Ovary (tissue), 9 donors: ENCODE data around the gene EIF4E3. TPM values are rescaled to one million over a fixed set of nuclear protein-coding genes. Genes with fewer than 3 reads are reported as not detected.

Experiments
- DNase-seq, 5 donors: peaks; one replicate each; pipeline ENCODE4 v3.0.0-alpha.2; 2019 to 2020
- H3K27ac ChIP-seq, 2 donors: fragments of 200-600 bp; one replicate each; pipeline versions ENCODE4 v1.5.1 to v1.8.0; 2019 to 2022
- H3K27me3 ChIP-seq: fragments of 200-600 bp; one replicate; pipeline ENCODE4 v1.8.0; 2022
- H3K36me3 ChIP-seq: fragments of 200-600 bp; sonication (generic); one replicate; pipeline ENCODE4 v1.5.1; 2019
- H3K4me1 ChIP-seq: one replicate; pipeline ENCODE4 v1.8.1; 2013; ENCODE audit warnings: mild to moderate bottlenecking, moderate library complexity; ENCODE audit not compliant: insufficient read depth
- H3K4me3 ChIP-seq: fragments of 200-600 bp; sonication (generic); one replicate; pipeline ENCODE4 v1.5.1; 2017
- H3K9me3 ChIP-seq, 2 donors: fragments of 200-600 bp in 1 of 2; sonication (generic) in 1 of 2; one replicate each; pipeline versions ENCODE4 v1.5.1 to v1.8.1; 2013 to 2019; ENCODE audit warnings: mild to moderate bottlenecking in 1 of 2, moderate library complexity in 1 of 2
- EP300 ChIP-seq: sonication (generic); formaldehyde crosslinking; IDR thresholded peaks from one replicate; pipeline ENCODE4 v1.6.1; 2017; ENCODE audit warnings: antibody characterized with exemption
- POLR2A ChIP-seq: fragments of 450-650 bp; IDR thresholded peaks from one replicate; pipeline ENCODE4 v1.6.1; 2017; ENCODE audit warnings: antibody characterized with exemption, mild to moderate bottlenecking, moderate library complexity
- WGBS, 3 donors: extraction: QIAGEN DNeasy Blood & Tissue Kit in 1 of 3; methylation state at CpG; one replicate each; pipeline versions ENCODE4 v1.1.5 to v1.1.7; 2013 to 2017; 5-methylcytosine and 5-hydroxymethylcytosine counted together
- intact Hi-C, 4 donors: fragments of 100-400 bp; cut with DNase I; formaldehyde crosslinking; loops; one replicate each; pipeline versions ENCODE4 v1.11.0 to v1.15.1; 2022 to 2023
- polyA plus RNA-seq, 2 donors: library from polyadenylated mRNA; stranded (reverse); fragments of 200-250 nt in 1 of 2; fragments of 350-450 nt in 1 of 2; fragmentation: Illumina TruSeq in 1 of 2; extraction: RNeasy Lipid Tissue Mini Kit (QIAGEN cat#74804) in 1 of 2; gene quantifications; one replicate each; pipeline ENCODE4 v1.2.3, GENCODE V29; 2013 to 2014
- total RNA-seq, 7 donors: library from RNA; depleted of rRNA in 2 of 7; stranded (reverse); fragments of >200 nt in 2 of 7; fragmentation: NEBNext Ultra II Directional in 3 of 7; extraction: Animal tissue kit (Norgen Biotek cat#: 25700) in 3 of 7; gene quantifications; one replicate each; pipeline versions ENCODE4 v1.1.0 to v1.2.4, GENCODE V29; 2016 to 2023
- TF ChIP-seq, protein P1 (sequence below), 3 donors: fragments of 450-650 bp in 2 of 3; fragments of 200-600 bp in 1 of 3; IDR thresholded peaks; one replicate each; pipeline versions ENCODE4 v1.5.1 to v1.8.0; 2016 to 2022; ENCODE audit warnings: antibody characterized with exemption in 3 of 3, mild to moderate bottlenecking in 1 of 3
- donor health status: DM: no; HTN: no; CAD: no; lungs with moderate emphysema.
- donor health status: DM: no; HTN: no; CAD: no.
- donor health status: Bipolar disorder and iron deficiency.
- donor health status: DM: yes; HTN: yes; CAD: no.
- donor health status: DM: no; HTN: no; CAD: no.
- donor health status: DM: yes; HTN: yes; CAD: no.

The EIF4E3 gene
- total and polyA plus RNA-seq, 9 donors, result 13.0 to 51.7 (median 38.2) TPM

- no peak for DNase-seq
- no peaks in the 10 kb centered on the region for H3K4me1 ChIP-seq
- TF ChIP-seq EP300, result no peak
- no peak for TF ChIP-seq POLR2A
- TF ChIP-seq, protein P1, sequence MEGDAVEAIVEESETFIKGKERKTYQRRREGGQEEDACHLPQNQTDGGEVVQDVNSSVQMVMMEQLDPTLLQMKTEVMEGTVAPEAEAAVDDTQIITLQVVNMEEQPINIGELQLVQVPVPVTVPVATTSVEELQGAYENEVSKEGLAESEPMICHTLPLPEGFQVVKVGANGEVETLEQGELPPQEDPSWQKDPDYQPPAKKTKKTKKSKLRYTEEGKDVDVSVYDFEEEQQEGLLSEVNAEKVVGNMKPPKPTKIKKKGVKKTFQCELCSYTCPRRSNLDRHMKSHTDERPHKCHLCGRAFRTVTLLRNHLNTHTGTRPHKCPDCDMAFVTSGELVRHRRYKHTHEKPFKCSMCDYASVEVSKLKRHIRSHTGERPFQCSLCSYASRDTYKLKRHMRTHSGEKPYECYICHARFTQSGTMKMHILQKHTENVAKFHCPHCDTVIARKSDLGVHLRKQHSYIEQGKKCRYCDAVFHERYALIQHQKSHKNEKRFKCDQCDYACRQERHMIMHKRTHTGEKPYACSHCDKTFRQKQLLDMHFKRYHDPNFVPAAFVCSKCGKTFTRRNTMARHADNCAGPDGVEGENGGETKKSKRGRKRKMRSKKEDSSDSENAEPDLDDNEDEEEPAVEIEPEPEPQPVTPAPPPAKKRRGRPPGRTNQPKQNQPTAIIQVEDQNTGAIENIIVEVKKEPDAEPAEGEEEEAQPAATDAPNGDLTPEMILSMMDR (IDR thresholded peaks at IDR 0.05), result no peak
- no peaks in the 10 kb centered on the region for H3K36me3 ChIP-seq
- no peak overlapping the region for H3K4me3 ChIP-seq
- no peaks in the 10 kb centered on the region for H3K27me3 ChIP-seq
- H3K27ac ChIP-seq, result no peak overlapping the region
- no peaks in the 10 kb centered on the region for H3K9me3 ChIP-seq
- 74 to 86% (median 80%) methylated on average over 6 of the region's 6 CpGs for WGBS, 3 donors
- intact Hi-C loops, result loop anchor here in 1 of 4 donors (10.0 kb wide), 1 partner anchor 1589 kb away; no protein-coding TSS in a partner anchor
Measured at GRCh38 chr3:71653414-71653807, 71.8 kb downstream of the EIF4E3 start.

DNA sequence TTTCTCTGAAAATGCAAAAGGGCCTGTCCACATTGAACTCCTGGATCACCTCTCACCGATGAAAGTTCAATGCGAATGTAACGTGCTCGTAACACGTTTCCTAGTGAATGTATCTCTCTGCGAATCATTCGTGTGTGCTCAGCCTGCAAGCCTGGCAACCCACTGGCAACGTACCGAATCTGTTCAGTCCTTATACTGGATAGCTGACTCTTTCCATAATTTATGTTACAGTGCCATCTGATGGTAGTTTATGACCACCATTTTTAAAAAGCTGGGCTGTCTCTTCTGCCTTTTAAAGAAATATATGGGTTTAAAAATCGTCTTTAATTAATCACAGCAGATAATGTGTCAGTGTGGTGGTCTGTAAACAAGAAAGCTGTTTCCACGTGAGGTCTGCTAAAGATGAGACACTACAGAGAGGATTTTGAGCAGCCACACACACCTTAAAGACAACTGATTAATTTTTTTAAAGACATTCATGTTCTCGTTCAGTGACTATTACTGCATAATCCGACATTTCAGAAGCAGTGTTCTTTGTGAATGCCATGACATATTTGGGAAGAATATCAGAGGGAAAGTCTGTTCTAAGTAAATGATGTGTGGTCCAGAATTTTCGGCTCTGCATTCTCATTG is 72.3 kb downstream of the EIF4E3 start:
- TF ChIP-seq POLR2A (no peak), EP300 (no peak)
- TF ChIP-seq, protein P1 (IDR thresholded peaks at IDR 0.05), result peak in 2 of 3 donors; percentile 42 to 54
- Histone ChIP-seq H3K4me1 (no peaks in the 10 kb centered on the region), H3K27ac (no peak overlapping the region), H3K4me3 (no peak overlapping the region), H3K9me3 (no peaks in the 10 kb centered on the region), H3K36me3 (no peaks in the 10 kb centered on the region), H3K27me3 (no peaks in the 10 kb centered on the region)
- 21 to 30% (median 25%) methylated on average over 14 of the region's 14 CpGs for WGBS, 3 donors
- intact Hi-C loops, result loop anchor here in 1 of 4 donors (10.0 kb wide), 1 partner anchor 1588 kb away; no protein-coding TSS in a partner anchor
- DNase-seq, result peak in 4 of 5 donors; percentile 15 to 39 (median 32)

DNA sequence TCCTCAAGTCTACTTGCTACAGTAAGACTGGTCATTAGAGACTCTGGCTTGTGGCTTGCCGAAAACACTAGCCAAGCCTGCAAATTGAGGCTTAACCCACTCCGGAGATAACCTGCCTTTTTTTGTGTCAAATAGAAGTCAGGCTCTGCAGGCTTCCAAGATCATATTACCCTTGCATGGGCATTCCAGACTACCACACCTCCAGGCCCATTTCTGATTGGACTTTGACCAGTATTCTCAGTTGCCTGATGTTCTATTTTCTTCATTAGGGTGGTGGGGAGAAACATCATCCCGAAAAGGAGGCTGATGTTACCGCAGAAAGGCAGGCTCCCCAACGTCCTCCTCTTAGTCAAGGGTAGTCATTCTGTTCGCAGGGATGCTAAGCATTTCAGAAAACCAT is 73.6 kb downstream of the EIF4E3 start:
- no peak for TF ChIP-seq POLR2A
- TF ChIP-seq, protein P1 (IDR thresholded peaks at IDR 0.05), result no peak
- no peak for TF ChIP-seq EP300
- Histone ChIP-seq H3K4me1 (no peaks in the 10 kb centered on the region), H3K4me3 (no peak overlapping the region), H3K36me3 (no peaks in the 10 kb centered on the region), H3K27ac (no peak overlapping the region), H3K9me3 (no peaks in the 10 kb centered on the region), H3K27me3 (no peaks in the 10 kb centered on the region)
- DNase-seq, result no peak
- intact Hi-C loops, result loop anchor here in 1 of 4 donors (10.0 kb wide), 1 partner anchor 1587 kb away; no protein-coding TSS in a partner anchor
- WGBS, 3 donors, result 91 to 92% (median 92%) methylated on average over 6 of the region's 6 CpGs

DNA sequence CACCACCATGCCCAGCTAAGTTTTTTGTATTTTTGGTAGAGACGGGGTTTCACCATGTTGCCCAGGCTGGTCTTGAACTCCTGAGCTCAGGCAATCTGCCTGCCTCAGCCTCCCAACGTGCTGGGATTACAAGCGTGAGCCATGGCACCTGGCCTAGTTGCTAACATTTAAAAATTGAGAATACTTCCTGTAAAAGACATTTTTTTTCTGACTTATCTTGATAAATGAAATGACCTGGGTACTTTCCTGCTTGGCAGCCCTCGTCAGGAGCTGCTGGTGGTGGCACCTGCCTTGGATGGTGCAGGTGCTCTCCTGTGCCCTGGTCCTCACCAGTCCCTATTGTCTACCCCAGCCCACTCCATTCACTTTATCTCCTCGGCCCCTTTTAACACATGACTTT is 74.8 kb downstream of the EIF4E3 start:
- Histone ChIP-seq H3K27ac (no peak overlapping the region), H3K4me3 (no peak overlapping the region), H3K27me3 (no peaks in the 10 kb centered on the region), H3K4me1 (no peaks in the 10 kb centered on the region), H3K36me3 (no peaks in the 10 kb centered on the region), H3K9me3 (no peaks in the 10 kb centered on the region)
- 91 to 97% (median 94%) methylated on average over 5 of the region's 5 CpGs for WGBS, 3 donors
- DNase-seq, result no peak
- intact Hi-C loops, result loop anchor here in 1 of 4 donors (10.0 kb wide), 1 partner anchor 1586 kb away; no protein-coding TSS in a partner anchor
- TF ChIP-seq POLR2A (no peak), EP300 (no peak)
- TF ChIP-seq, protein P1 (IDR thresholded peaks at IDR 0.05), result no peak
